ENCODE results near the gene CYB561D2. TPM values are rescaled to one million over a fixed set of nuclear protein-coding genes. Genes with fewer than 3 reads are reported as not detected.

The CYB561D2 gene
- total and polyA plus RNA-seq, 9 of the 15 experiments (the other 6 are each of a cell fraction or from before 2014, with no cell fraction given), result 4.2 to 16.6 (median 9.4) TPM

DNA sequence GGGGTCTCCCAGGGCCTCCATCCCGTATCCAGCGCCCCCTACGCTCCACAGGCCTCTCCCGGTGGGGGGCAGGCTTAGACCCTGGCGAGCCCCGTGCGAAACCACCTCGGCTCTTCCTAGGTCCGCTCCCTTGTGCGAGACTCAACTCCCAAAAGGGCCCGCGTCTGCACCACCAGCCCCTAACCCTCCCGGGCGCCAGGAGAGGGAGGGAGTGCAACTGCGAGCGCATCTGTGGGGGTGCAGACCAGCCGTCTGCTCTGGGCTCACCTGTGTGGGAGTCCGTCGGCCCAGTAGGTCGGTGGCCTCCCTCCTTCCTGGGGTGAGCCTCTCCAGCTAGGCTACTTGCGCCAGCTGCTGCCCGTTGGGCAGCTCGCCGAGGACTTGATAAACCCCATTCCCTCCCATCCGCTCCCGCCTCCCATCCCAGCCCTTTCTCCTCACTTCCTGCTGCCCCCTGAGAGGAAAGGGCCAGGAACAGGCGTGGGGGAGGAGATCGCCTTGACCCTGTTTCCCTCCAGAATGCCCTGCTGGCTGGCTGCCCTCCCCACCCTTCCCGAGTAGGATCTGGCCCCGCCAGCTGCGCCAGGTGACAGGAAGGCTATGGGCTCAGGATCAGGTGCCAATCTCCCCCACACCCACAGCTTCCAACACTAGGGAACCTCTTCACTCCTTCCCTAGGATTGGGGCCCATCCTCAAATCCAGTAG lies 28.1 kb upstream of the CYB561D2 start, which contains the start of gene HYAL2:
HYAL2 (minus strand) TSS at position 360 of the 706 bp plus-strand sequence. CDS start 2,256 bp downstream, outside the sequence.
- ChIA-PET CTCF (ENCODE audit: low intra/inter-chr PET ratio) (no interaction called here), POLR2A (no interaction called here)
- H3K27me3 ChIP-seq (ENCODE audit: control insufficient read depth in 2 of 2, insufficient read depth in 2 of 2, low read length in 2 of 2), result no peaks in the 10 kb centered on the region
- H3K79me2 ChIP-seq (ENCODE audit: control insufficient read depth, insufficient read depth, low read length), result peaks cover 32% of the 10 kb centered on the region
- no peaks in the 10 kb centered on the region for H3K9me3 ChIP-seq (replicated peaks; ENCODE audit: control insufficient read depth, insufficient read depth, low read depth, low read length)
- DNase-seq (ENCODE audit: extremely low read depth in 1 of 4, low spot score in 3 of 4) (no peak), FAIRE-seq (no peak), ATAC-seq (no peak)
- BruUV-seq (replicated peaks), result no TSS peak
- peak within 1 kb of the TSS; percentile 81 for H3K4me3 ChIP-seq
- H3K9ac ChIP-seq (ENCODE audit: insufficient read depth in 1 of 2, low read depth in 2 of 2, low read length in 2 of 2), result peak within 1 kb of the TSS; percentile 98
- no peaks in the 10 kb centered on the region for H4K20me1 ChIP-seq (replicated peaks; ENCODE audit: control insufficient read depth, insufficient read depth, low read length)
- H3K9me1 ChIP-seq (ENCODE audit: control insufficient read depth, insufficient read depth, low read length), result no peaks in the 10 kb centered on the region
- WGBS (ENCODE audit: insufficient coverage, low coverage, missing lambda C conversion rate), result 84% methylated on average over 8 of the region's 31 CpGs
- H3K4me1 ChIP-seq (replicated peaks in 1 of 2; ENCODE audit: control insufficient read depth in 2 of 2, insufficient read depth in 2 of 2, low read length in 2 of 2), result peaks cover 25 to 66% of the 10 kb centered on the region in 2 experiments; a peak in 4 of 5 replicates
- H2AFZ ChIP-seq (ENCODE audit: low read depth, low read length), result peak within 1 kb of the TSS; percentile 99
- peak within 1 kb of the TSS; percentile 100 for H3K27ac ChIP-seq (ENCODE audit: extremely low read depth, low read depth, low read length)
- H3K36me3 ChIP-seq (ENCODE audit: control insufficient read depth, insufficient read depth, low read length), result peaks cover 42% of the 10 kb centered on the region; the same call in 2 of the 3 replicates
- in situ Hi-C loops (cut with MboI), result no loop called here
- peak within 1 kb of the TSS; percentile 90 for H3K4me2 ChIP-seq (ENCODE audit: insufficient read depth, low read length)
- peak; percentile 14 for TF ChIP-seq PCBP1 (IDR thresholded peaks at IDR 0.05; ENCODE audit: low read depth, low read length, poor library complexity, severe bottlenecking)
- no peak for TF ChIP-seq KDM4B (IDR thresholded peaks at IDR 0.05; ENCODE audit: borderline replicate concordance in 2 of 2, low read depth in 1 of 2)
- TF ChIP-seq, protein P1, sequence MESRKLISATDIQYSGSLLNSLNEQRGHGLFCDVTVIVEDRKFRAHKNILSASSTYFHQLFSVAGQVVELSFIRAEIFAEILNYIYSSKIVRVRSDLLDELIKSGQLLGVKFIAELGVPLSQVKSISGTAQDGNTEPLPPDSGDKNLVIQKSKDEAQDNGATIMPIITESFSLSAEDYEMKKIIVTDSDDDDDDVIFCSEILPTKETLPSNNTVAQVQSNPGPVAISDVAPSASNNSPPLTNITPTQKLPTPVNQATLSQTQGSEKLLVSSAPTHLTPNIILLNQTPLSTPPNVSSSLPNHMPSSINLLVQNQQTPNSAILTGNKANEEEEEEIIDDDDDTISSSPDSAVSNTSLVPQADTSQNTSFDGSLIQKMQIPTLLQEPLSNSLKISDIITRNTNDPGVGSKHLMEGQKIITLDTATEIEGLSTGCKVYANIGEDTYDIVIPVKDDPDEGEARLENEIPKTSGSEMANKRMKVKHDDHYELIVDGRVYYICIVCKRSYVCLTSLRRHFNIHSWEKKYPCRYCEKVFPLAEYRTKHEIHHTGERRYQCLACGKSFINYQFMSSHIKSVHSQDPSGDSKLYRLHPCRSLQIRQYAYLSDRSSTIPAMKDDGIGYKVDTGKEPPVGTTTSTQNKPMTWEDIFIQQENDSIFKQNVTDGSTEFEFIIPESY (CRISPR knock-in tag; IDR thresholded peaks at IDR 0.05), result 0 out of 2 replicates have a peak, but pooled peaks have one; percentile 9
- intact Hi-C loops (cut with micrococcal nuclease), result no loop called here
